Stimulated activated CD4-positive, alpha-beta T cell treated with anti-CD3 and anti-CD28 coated beads, Interleukin-2, amount 100 ng/mL, for 24 hours (primary cell): ENCODE measurements around the gene CLCN7.

Experiments
- DNase-seq, 2 donors: peaks; one replicate each; pipeline ENCODE4 v3.0.0-alpha.2; 2020

CLCN7 gene

GRCh38 chr16:1502092-1503004, 27.5 kb upstream of the CLCN7 start:
- no peak for DNase-seq

- DNase-seq: no peak
These were observed 26.8 kb upstream of the CLCN7 start for GRCh38 chr16:1501630-1502029.

- DNase-seq: no peak
These were observed 25.8 kb upstream of the CLCN7 start for GRCh38 chr16:1500465-1501150.

GRCh38 chr16:1499756-1500464, 25.1 kb upstream of the CLCN7 start:
- no peak for DNase-seq

- DNase-seq: no peak
These were observed 24.3 kb upstream of the CLCN7 start for GRCh38 chr16:1498899-1499676.

- DNase-seq: no peak
These were observed 22.3 kb upstream of the CLCN7 start for GRCh38 chr16:1497014-1497598.

GRCh38 chr16:1496464-1496863, 21.6 kb upstream of the CLCN7 start:
- no peak for DNase-seq

GRCh38 chr16:1495889-1496262, 21.0 kb upstream of the CLCN7 start:
- no peak for DNase-seq

GRCh38 chr16:1495211-1495888, 20.5 kb upstream of the CLCN7 start:
- DNase-seq: no peak

- DNase-seq: no peak
These were observed 19.9 kb upstream of the CLCN7 start for GRCh38 chr16:1494711-1495110.

GRCh38 chr16:1494129-1494640, 19.4 kb upstream of the CLCN7 start:
- no peak for DNase-seq

GRCh38 chr16:1493746-1494094, 18.9 kb upstream of the CLCN7 start:
- DNase-seq: no peak

- DNase-seq: peak; percentile 86 to 89
These were observed 18.3 kb upstream of the CLCN7 start, which contains the start of gene TELO2 for GRCh38 chr16:1492923-1493745. TSS of gene TELO2 (plus strand) at chr16:1493360. CDS start at chr16:1494282, 922 bp downstream.

- DNase-seq: no peak
These were observed 17.5 kb upstream of the CLCN7 start for GRCh38 chr16:1492082-1492922.

- no peak for DNase-seq
These were observed 16.5 kb upstream of the CLCN7 start for GRCh38 chr16:1491327-1491726.

- no peak for DNase-seq
These were observed 14.2 kb upstream of the CLCN7 start for GRCh38 chr16:1489077-1489476.

- no peak for DNase-seq
These were observed 13.8 kb upstream of the CLCN7 start, which contains the start of gene PTX4 for GRCh38 chr16:1488619-1489018. TSS of gene PTX4 (minus strand) at chr16:1488944. CDS start at chr16:1488909, 35 bp downstream.

- no peak for DNase-seq
These were observed 13.3 kb upstream of the CLCN7 start for GRCh38 chr16:1488054-1488601.

GRCh38 chr16:1487395-1488053, 12.7 kb upstream of the CLCN7 start:
- no peak for DNase-seq
